BLaER1 treated with 17β-estradiol and CSF1 and Interleukin-3, amounts not matched to agents 10 nM and 100 nM (cell line): ENCODE results near the gene FAM107B.

Experiments used
- H3K27ac ChIP-seq, 11 experiments: shearing (Covaris generic); formaldehyde crosslinking; 2 replicates each; pipeline ENCODE4 v1.8.1; 2022
- H3K27me3 ChIP-seq, 11 experiments: shearing (Covaris generic); formaldehyde crosslinking; 2 replicates each; pipeline ENCODE4 v1.8.1; 2022
- H3K36me3 ChIP-seq, 11 experiments: shearing (Covaris generic); formaldehyde crosslinking; 2 replicates each; pipeline ENCODE4 v1.8.1; 2022
- H3K4me1 ChIP-seq, 10 experiments: shearing (Covaris generic); formaldehyde crosslinking; 2 replicates each; pipeline ENCODE4 v1.8.1; 2022
- H3K4me2 ChIP-seq, 11 experiments: shearing (Covaris generic); formaldehyde crosslinking; 2 replicates each; pipeline ENCODE4 v1.8.1; 2022
- H3K4me3 ChIP-seq, 10 experiments: shearing (Covaris generic); formaldehyde crosslinking; 2 replicates each; pipeline ENCODE4 v1.8.1; 2022
- H3K9ac ChIP-seq, 11 experiments: shearing (Covaris generic); formaldehyde crosslinking; 2 replicates each; pipeline ENCODE4 v1.8.1; 2022
- H3K9me3 ChIP-seq, 11 experiments: shearing (Covaris generic); formaldehyde crosslinking; replicated peaks in 1 of 11; 2 replicates each; pipeline ENCODE4 v1.8.1; 2022
- H4K20me1 ChIP-seq, 11 experiments: shearing (Covaris generic); formaldehyde crosslinking; 2 replicates each; pipeline ENCODE4 v1.8.1; 2022
- Cebpa-rat ChIP-seq, 11 experiments: shearing (Covaris generic); IDR thresholded peaks; 2 replicates each; pipeline ENCODE4 v1.8.1; 2022

FAM107B gene

GRCh38 chr10:14524691-14525324 lies 249.9 kb downstream of the FAM107B start:
- Histone ChIP-seq H3K36me3 (peaks cover 70 to 100% (median 100%) of the 10 kb centered on the region in 11 experiments), H4K20me1 (peaks cover 0 to 100% (median 99%) of the 10 kb centered on the region in 11 experiments; a peak in 19 of 22 replicates), H3K4me3 (no peak overlapping the region), H3K9ac (no peak overlapping the region), H3K27ac (no peak overlapping the region), H3K4me1 (no peaks in the 10 kb centered on the region), H3K27me3 (no peaks in the 10 kb centered on the region), H3K4me2 (no peak overlapping the region), H3K9me3 (peaks cover 0 to 6% (median 0%) of the 10 kb centered on the region in 11 experiments; a peak in 3 of 22 replicates)
- no peak for TF ChIP-seq Cebpa-rat (IDR thresholded peaks at IDR 0.05)

DNA sequence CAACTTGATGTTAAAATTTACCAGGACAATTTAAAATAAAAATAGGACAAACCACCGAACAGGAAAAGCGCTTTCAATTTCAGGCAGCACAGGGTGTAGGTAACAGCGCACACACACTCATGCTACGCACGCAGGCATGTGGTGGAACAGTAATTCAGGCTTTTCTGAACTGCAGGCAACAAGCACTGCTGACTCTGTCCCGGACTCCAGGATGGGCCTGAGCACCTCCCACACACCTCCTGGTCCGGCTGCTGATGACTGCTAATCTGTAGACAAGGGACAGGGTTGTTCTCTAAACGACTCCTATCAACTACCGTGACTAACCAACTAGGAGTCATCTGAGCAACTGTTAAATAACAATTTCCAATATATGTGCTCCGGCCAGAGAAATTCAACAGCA lies 251.4 kb downstream of the FAM107B start:
- Histone ChIP-seq H3K9me3 (peaks cover 0 to 16% (median 7%) of the 10 kb centered on the region in 11 experiments; a peak in 15 of 22 replicates), H3K27me3 (no peaks in the 10 kb centered on the region), H3K9ac (no peak overlapping the region), H3K4me1 (no peaks in the 10 kb centered on the region), H3K27ac (no peak overlapping the region), H4K20me1 (peaks cover 0 to 100% (median 86%) of the 10 kb centered on the region in 11 experiments; a peak in 19 of 22 replicates), H3K36me3 (peaks cover 70 to 100% (median 100%) of the 10 kb centered on the region in 11 experiments), H3K4me3 (no peak overlapping the region), H3K4me2 (no peak overlapping the region)
- no peak for TF ChIP-seq Cebpa-rat (IDR thresholded peaks at IDR 0.05)

- no peak overlapping the region for H3K27ac ChIP-seq
- peaks cover 0 to 40% (median 30%) of the 10 kb centered on the region in 11 experiments; a peak in 18 of 22 replicates for H3K9me3 ChIP-seq
- H3K4me1 ChIP-seq = no peaks in the 10 kb centered on the region
- H3K27me3 ChIP-seq = no peaks in the 10 kb centered on the region
- H3K36me3 ChIP-seq = peaks cover 64 to 89% (median 89%) of the 10 kb centered on the region in 11 experiments
- H3K4me3 ChIP-seq = no peak overlapping the region
- H3K4me2 ChIP-seq = no peak overlapping the region
- H4K20me1 ChIP-seq = peaks cover 0 to 71% (median 51%) of the 10 kb centered on the region in 11 experiments; a peak in 19 of 22 replicates
- no peak for TF ChIP-seq Cebpa-rat (IDR thresholded peaks at IDR 0.05)
- H3K9ac ChIP-seq = no peak overlapping the region
Observed at GRCh38 chr10:14519785-14520184, 254.9 kb downstream of the FAM107B start.

DNA sequence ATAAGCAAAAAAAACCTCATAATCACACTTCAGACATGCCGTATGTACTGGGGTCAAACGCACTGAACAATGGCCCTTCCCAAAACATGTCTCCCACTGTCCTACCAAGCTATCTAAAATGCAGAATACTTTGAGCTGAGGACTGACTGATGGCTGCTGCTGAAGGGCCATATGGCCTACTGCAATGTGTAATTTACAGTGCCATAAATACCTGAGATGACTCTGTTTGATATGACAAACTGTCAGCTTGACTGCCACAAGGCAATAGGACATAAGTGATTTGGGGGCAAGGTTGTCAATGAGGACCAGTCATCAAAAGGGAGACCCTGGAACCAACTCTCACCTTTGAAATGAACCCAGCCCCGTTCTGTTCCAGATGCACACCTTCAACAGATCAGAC lies 256.5 kb downstream of the FAM107B start:
- Histone ChIP-seq H3K27ac (no peak overlapping the region), H3K4me1 (no peaks in the 10 kb centered on the region), H4K20me1 (peaks cover 0 to 55% (median 35%) of the 10 kb centered on the region in 11 experiments; a peak in 18 of 22 replicates), H3K36me3 (peaks cover 61 to 77% (median 75%) of the 10 kb centered on the region in 11 experiments), H3K9ac (no peak overlapping the region), H3K27me3 (no peaks in the 10 kb centered on the region), H3K4me2 (no peak overlapping the region), H3K9me3 (peaks cover 0 to 40% (median 30%) of the 10 kb centered on the region in 11 experiments; a peak in 18 of 22 replicates), H3K4me3 (no peak overlapping the region)
- TF ChIP-seq Cebpa-rat (IDR thresholded peaks at IDR 0.05) = no peak

GRCh38 chr10:14513123-14513522 lies 261.6 kb downstream of the FAM107B start:
- H3K36me3 ChIP-seq = peaks cover 35 to 77% (median 70%) of the 10 kb centered on the region in 11 experiments
- peaks cover 3 to 16% (median 10%) of the 10 kb centered on the region in 10 experiments; a peak in 18 of 20 replicates for H3K4me1 ChIP-seq
- H3K4me2 ChIP-seq = no peak overlapping the region
- no peak for TF ChIP-seq Cebpa-rat (IDR thresholded peaks at IDR 0.05)
- H3K27ac ChIP-seq = no peak overlapping the region
- no peaks in the 10 kb centered on the region for H3K27me3 ChIP-seq
- peaks cover 0 to 46% (median 37%) of the 10 kb centered on the region in 11 experiments; a peak in 19 of 22 replicates for H3K9me3 ChIP-seq
- no peak overlapping the region for H3K4me3 ChIP-seq
- H4K20me1 ChIP-seq = peaks cover 0 to 15% (median 3%) of the 10 kb centered on the region in 11 experiments; a peak in 9 of 22 replicates
- no peak overlapping the region for H3K9ac ChIP-seq

DNA sequence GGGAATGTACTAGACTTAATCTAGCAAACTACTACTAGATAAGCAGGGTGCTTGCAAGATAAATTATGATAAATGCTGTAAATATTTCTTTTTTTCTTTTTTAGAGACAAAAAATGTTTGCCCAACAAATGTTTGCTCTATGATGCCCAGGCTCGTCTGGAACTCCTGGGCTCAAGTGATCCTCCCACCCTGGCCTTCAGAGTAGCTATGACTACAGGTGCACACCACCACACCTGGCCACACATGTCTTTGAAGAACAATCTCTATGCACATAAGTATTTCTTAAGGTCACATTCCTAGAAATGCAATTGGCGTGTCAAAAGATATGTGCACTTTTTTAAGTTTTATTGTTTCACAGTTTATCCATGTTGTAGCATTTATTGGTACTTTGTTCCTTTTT lies 264.4 kb downstream of the FAM107B start:
- H3K9me3 ChIP-seq = peaks cover 0 to 24% (median 17%) of the 10 kb centered on the region in 11 experiments; a peak in 14 of 22 replicates
- no peak overlapping the region for H3K27ac ChIP-seq
- H3K27me3 ChIP-seq = no peaks in the 10 kb centered on the region
- H3K4me3 ChIP-seq = no peak overlapping the region
- peaks cover 6 to 30% (median 22%) of the 10 kb centered on the region in 10 experiments; a peak in 18 of 20 replicates for H3K4me1 ChIP-seq
- TF ChIP-seq Cebpa-rat (IDR thresholded peaks at IDR 0.05) = no peak
- H3K4me2 ChIP-seq = no peak overlapping the region
- peaks cover 23 to 66% (median 48%) of the 10 kb centered on the region in 11 experiments for H3K36me3 ChIP-seq
- H3K9ac ChIP-seq = no peak overlapping the region
- H4K20me1 ChIP-seq = peaks cover 0 to 18% (median 4%) of the 10 kb centered on the region in 11 experiments; a peak in 4 of 22 replicates

GRCh38 chr10:14508725-14509124 lies 266.0 kb downstream of the FAM107B start:
- peaks cover 0 to 24% (median 17%) of the 10 kb centered on the region in 11 experiments; a peak in 14 of 22 replicates for H3K9me3 ChIP-seq
- H3K27ac ChIP-seq = no peak overlapping the region; a peak in 1 of 22 replicates
- peaks cover 23 to 66% (median 48%) of the 10 kb centered on the region in 11 experiments for H3K36me3 ChIP-seq
- H4K20me1 ChIP-seq = peaks cover 0 to 18% (median 4%) of the 10 kb centered on the region in 11 experiments; a peak in 4 of 22 replicates
- H3K4me3 ChIP-seq = no peak overlapping the region
- TF ChIP-seq Cebpa-rat (IDR thresholded peaks at IDR 0.05) = no peak
- H3K4me1 ChIP-seq = peaks cover 6 to 30% (median 22%) of the 10 kb centered on the region in 10 experiments; a peak in 18 of 20 replicates
- H3K9ac ChIP-seq = no peak overlapping the region
- peak overlapping the region in 8 of 11 experiments; percentile 16 to 71 (median 36); a peak in 12 of 22 replicates for H3K4me2 ChIP-seq
- no peaks in the 10 kb centered on the region for H3K27me3 ChIP-seq

DNA sequence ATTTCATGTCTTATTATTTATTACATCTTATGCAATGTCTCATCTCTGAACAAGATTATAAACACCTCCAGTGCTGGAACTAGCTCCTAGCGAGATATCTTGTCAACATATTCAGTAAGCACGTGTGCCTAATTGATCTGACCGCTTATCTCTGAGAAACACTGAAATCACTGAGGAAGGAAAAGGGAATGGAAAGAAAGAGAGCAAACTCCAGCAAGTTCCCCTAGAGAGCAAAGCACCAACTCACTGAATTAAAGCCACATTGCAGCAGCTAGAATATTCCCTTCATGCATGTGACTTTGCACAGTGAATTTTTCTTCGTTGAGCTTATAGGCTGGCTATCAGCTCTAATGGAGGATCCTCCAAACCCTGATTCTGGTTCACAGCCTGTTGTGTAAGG lies 266.9 kb downstream of the FAM107B start:
- Histone ChIP-seq H3K9me3 (peaks cover 0 to 24% (median 16%) of the 10 kb centered on the region in 11 experiments; a peak in 14 of 22 replicates), H3K27me3 (no peaks in the 10 kb centered on the region), H3K4me3 (no peak overlapping the region), H3K36me3 (peaks cover 23 to 57% (median 42%) of the 10 kb centered on the region in 11 experiments), H4K20me1 (peaks cover 0 to 18% (median 4%) of the 10 kb centered on the region in 11 experiments; a peak in 3 of 22 replicates), H3K4me1 (peaks cover 6 to 30% (median 22%) of the 10 kb centered on the region in 10 experiments; a peak in 18 of 20 replicates), H3K4me2 (peak overlapping the region in 7 of 11 experiments; percentile 24 to 71 (median 40); a peak in 14 of 22 replicates), H3K9ac (no peak overlapping the region), H3K27ac (peak overlapping the region in 1 of 11 experiments; percentile 10; a peak in 1 of 22 replicates)
- no peak for TF ChIP-seq Cebpa-rat (IDR thresholded peaks at IDR 0.05)

DNA sequence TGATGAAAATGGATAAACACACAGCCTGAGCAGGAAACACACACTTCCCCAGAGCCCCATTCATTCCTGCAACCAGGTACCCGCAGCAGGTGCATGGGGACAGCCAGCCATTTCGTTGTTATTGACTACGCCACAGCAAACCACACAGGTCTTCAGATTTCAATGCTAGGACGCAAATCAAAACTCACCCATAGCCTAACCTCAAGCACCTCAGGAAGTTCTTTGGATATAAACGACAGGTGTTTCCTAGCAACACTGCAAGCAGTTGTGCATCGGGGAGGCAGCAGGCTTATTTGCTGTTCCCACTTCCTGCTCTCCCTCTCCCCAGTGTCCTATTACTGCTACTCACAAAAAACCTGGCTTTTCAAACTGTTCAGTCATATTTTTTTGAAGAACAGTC lies 267.5 kb downstream of the FAM107B start:
- no peak for TF ChIP-seq Cebpa-rat (IDR thresholded peaks at IDR 0.05)
- Histone ChIP-seq H3K4me3 (no peak overlapping the region), H3K4me2 (peak overlapping the region in 7 of 11 experiments; percentile 17 to 71 (median 40); a peak in 12 of 22 replicates)

More for the DNA sequence above, 267.5 kb downstream of the FAM107B start:
- Histone ChIP-seq H3K9me3 (peaks cover 0 to 19% (median 10%) of the 10 kb centered on the region in 11 experiments; a peak in 13 of 22 replicates), H3K36me3 (peaks cover 22 to 51% (median 36%) of the 10 kb centered on the region in 11 experiments), H4K20me1 (peaks cover 0 to 18% (median 4%) of the 10 kb centered on the region in 11 experiments; a peak in 3 of 22 replicates), H3K27ac (peak overlapping the region in 1 of 11 experiments; percentile 10; a peak in 1 of 22 replicates), H3K4me1 (peaks cover 6 to 30% (median 22%) of the 10 kb centered on the region in 10 experiments; a peak in 18 of 20 replicates), H3K27me3 (no peaks in the 10 kb centered on the region), H3K9ac (no peak overlapping the region)
